Fibroblast of gingiva (primary cell): ENCODE results near the gene BEAN1.
"Not testable (repeated sequence)": the region's sequence is repeated elsewhere in the genome, so short reads cannot be mapped to it uniquely, and the experiment has no call there.

Source experiments
- DNase-seq: peaks from one replicate; pipeline ENCODE4 v3.0.0-alpha.2; 2011; ENCODE audit warnings: low read depth

The BEAN1 gene

DNA sequence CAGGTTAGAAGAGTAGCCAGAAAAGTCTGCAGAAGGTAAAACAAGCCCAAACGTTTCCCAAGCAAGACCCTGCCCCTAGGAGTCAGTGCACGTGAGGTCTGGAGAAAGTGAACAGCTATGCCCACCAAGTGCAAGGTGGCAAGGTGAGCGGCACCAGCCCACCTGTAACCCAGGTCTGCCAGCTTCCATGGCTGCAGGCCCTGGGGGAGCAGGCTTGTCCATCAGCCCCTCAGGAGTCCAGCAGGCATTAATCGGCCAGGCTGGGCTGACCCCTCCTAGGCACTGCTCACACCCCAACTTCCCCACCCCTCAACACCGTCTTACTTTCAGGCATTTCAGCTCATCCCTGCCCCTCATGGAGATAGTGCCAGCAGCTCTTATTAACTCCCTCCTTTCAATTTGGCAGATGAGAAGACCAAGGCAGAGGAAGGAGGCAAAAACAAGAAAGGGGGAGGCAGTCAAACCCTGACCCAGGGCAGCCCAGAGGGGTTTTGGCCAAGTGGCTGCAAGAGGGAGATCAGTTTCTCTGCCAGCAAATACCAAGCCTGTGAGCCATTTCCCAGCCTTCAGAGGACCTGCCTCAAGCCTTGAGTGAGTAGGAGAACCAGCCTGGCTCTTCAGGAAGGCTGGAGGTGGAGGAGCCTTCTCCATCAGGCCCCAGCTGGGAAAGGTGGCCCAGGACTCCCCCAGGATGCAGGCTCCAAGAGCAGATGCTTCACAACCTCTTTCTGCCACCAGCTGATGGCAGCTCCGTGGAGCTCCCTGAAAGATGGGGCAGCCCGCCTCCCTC, 14.7 kb downstream of the BEAN1 start:
- peak; percentile 14 for DNase-seq

DNA sequence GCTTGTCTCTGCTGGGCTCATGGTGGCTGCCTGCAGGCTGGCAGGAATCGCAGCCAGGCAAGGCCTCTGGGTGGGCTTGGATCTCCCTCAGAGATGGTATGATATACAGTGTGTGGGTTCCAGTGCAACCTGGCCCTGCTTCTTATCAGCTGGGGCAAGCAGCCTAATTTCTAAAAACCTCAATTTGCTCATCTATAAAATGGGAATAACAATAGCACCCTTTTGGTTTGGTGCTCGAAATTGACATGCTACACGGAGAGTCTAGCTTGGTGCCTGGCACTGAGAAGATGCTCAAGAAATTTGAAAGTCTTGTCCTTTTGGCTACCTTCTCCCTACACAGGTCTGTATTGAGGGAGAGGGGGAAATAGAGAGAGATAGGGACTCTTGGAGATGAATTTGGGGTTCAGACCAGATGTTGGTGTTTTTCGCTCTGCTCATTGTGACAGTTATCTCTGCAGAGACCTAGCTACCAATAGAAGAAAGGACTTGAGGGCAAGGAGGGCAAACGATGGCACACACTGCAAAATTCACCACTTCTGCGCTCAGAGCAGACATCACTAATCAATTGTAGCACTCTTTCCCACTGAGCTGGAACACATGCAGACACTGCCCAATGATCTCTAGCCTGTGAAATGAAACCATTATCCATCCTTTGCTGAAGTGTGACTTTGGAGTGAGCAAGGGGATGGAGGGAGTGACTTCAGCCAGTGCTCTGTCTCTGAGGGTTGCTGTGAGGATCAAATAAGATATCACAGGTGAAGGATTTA, 15.6 kb downstream of the BEAN1 start:
- no peak for DNase-seq

DNA sequence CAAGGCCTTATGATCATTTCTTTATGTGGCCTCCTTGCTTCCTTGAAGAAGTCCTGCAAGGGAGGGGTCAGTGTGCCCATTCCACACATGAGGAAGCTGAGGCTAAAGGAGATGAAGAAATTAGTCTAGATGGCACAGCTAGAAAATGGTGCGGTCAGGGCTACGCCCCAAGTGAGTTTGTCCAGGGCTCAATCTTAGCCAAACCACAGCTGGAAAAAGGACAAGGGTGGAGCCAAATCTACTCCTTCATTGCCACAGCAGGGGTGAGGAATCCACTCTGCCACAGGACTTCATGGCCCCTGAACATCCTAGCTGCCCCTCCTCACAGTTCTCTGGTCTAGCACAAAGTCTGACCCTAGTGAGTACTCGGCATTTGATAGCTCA, 16.2 kb downstream of the BEAN1 start:
- DNase-seq = peak; percentile 14

DNA sequence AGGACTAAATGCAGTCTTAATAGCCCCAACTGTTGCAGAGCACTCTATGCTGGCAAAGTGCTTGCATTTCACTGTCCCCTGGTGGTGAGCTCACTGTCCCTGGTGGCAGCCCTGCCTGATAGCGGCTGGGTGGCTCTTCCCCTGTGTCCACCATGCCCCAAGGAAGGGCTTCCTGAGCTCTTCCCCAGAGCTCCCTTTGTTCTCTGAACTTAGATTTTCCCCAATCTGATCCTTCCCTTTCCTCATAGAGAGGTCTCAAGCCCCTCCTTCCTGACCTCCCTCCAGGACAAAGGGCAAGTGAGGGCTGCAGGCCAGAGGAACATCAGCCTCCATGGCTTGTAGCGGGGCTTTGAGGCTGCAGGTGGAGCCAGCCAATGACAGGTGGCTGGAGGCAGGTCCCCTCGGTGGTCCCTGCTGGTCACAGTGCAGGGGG, 17.0 kb downstream of the BEAN1 start:
- no peak for DNase-seq

DNA sequence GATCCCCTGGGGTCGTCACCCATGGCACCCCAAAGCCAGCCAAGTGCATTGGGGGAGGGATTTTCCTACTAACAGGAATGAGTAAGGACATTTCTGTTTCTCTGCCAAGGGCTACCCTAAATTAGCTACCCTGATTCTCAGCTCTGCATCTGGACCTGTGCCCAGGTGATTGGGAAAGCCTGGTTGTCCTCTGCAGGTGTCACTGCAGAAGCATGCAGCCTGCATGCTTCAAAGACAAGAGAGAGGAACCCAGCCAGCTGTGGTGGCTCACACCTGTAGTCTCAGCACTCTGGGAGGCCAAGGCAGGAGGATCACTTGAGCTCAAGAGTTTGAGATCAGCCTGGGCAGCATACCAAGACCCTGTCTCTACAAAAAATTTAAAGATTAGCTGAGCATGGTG, 19.6 kb downstream of the BEAN1 start:
- no peak for DNase-seq

DNA sequence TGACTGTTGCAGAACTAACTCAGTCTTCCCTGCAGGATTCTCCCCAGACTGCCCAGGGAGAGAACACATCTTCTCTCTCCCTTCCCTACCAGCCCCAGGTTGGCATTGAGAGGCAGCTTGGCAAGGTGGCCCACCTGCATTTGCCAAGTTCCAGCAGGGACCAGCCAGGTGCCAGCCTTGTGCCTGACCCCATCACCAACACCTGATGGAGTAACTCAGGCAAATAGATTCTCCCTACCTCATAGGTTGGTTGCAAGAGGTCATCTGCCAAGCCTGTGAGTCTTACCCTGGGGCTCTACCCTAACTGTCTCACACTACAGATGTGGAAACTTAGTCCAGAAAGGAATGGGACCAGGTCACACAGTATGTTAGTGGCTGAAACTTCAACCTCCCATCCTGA, 20.4 kb downstream of the BEAN1 start:
- DNase-seq = no peak

DNA sequence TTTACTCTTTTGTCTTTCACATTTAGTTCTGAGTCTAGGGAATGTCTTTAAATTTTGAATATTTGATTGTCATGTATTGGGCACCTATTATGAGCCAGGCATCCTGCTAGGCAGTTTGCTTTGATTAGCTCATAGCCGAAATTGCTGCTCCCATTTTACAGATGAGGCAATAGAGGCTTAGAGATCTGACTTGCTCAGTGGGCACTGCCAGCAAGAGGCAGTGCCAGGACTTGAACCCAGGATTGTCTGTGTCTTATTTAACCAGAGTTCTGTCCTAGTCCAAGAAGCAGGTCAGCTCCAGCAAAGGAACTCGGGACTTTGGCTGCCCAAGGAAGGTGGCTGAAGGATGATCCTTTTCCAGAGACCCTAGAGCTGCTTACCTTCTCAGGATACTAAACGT, 24.5 kb downstream of the BEAN1 start:
- no peak for DNase-seq

DNA sequence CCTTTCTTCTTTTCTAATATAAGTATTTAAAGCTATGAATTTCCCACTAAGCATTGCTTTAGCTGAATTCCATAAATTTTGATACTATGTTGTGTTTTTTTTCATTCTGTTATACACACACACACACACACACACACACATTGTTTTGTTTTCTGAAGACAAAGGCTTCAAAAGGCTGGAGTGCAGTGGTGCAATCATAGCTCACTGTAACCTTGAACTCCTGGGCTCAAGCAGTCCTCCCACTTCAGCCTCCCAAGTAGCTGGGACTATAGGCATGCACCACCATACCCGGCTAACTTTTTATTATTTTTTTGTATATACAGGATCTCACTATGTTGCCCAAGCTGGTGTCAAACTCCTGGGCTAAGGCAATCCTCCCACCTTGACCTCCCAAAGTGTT, 26.1 kb downstream of the BEAN1 start:
- DNase-seq = not testable (repeated sequence)

DNA sequence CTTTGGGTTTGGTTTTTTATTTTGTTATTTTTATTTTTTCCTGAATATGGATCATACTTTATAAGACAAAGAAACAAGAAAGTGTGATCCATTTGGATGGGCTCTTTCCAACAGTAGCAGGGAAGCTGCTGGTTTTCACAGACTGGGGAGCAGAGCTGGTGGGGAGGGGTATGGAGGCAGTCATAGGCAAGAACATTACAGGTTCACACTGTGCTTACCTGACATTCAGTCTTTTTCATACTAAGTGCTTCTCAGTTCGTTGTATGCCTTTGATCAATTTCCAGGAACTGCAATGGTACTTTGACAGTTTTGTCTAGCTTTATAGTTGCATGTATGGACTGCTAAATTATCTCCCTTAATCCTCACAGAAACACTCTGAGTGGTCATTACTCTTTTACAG, 27.7 kb downstream of the BEAN1 start:
- DNase-seq = no peak

DNA sequence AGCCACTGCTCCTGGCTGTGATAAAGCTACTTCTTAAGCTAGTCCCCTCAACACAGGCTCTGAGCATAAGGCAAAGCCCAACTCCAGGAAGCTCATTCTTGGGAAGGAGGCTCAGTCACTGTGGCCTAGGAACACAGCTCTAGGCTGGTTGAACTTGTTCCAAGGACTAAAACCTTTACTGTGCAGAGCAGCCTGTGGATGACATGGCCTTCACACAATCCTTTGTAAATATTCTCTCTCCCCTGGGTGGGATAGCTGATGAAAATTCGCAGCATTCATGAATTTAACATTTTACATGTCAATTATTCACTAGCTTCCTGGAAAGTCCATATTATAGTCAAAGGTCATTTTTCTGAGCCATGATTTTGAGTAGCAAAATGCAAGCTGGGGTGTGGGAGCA, 28.9 kb downstream of the BEAN1 start:
- no peak for DNase-seq

DNA sequence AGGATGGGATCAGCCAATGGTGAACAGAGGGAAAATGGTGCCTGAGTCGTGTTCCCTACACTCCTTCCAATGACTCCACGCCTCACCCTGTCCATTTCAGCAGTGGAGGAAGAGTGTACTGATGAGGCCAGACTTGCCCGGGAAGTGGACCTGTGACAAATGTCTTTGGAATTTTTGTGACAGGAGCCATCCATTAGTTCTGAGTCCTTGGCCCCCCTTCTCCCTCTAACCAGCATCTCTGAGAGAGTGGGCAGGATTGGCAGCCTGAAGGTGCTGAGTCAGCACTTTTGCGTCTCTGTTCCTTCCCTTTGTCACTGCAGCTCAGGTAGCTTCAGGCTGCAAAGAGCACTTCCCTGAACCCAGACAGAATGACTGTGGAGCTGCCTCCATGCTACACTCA, 30.8 kb downstream of the BEAN1 start:
- DNase-seq = no peak

DNA sequence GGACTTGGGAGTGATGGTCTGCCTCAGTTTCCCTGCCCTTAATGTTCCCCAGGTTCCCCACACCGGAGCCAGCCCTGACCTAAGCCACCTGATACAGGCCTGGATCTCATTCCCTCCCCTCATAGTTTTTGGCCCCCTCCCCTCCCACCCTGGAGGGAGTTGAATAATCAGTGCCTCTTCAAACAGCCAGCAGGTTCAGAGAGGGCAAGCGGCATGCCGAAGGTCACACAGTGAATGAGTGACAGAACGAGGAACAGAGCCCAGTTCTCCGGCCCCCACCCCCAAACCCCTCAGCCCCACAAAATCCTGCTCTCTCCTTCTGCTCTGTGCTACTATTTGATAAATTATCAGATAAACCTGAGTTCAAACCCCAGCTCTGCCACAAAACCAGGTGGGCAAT, 31.2 kb downstream of the BEAN1 start:
- DNase-seq = no peak

DNA sequence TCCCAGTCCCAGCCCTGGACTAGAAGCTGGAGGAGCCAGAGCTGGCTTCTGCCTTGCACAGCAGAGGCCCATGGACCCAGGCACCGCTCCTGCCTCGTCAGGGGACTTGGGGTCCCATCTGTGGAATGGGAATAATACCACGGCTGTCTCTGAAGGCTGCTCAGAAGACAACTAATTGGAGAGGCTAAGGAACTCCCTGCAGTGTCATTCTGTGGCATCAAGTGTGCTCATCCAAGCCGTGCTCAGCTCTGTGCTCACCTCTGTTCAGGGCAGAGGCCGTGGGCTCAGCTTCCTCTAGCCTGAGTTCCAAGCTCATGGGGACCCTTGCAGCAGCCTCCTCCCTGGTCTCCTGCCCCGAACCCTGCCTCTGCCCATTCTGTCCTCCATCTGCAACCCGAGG, 31.8 kb downstream of the BEAN1 start:
- DNase-seq = no peak

DNA sequence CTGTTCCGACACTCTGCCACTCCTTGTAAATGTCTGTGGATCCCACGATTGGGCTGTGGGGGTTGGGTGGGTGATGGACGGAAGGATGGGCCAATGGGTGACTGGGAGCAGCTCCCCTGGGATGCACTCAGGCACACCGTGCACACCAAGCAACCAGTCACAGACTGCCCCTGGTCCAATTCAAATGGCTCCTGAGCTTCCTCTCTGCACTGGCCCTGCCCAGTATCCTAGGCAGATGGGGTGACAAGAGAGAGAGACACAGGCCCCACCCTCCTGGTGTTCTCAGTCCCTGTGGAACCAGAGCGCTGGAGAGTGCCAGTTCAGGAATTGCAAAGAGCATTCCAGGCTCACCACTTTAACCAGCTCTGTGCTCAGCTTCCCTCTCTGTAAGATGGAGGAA, 32.8 kb downstream of the BEAN1 start:
- no peak for DNase-seq

DNA sequence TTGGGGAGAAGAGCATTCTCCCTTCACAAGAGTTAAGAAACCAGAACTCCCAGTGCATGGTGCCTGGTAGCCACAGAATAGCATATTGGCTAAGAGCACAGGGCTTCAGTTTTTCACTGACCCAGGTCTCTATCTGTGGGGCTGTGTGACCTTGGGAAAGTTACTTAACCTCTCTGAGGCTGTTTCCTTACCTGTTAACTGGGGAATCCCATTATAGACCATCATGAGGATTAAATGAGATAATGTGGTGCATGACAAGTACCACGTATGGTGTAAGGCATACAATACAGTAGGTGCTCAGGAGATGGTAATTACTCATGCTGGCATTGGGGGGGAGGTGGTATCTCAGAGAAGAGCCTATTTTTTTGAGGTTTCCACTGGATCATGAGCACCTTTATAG, 33.6 kb downstream of the BEAN1 start:
- DNase-seq = no peak

DNA sequence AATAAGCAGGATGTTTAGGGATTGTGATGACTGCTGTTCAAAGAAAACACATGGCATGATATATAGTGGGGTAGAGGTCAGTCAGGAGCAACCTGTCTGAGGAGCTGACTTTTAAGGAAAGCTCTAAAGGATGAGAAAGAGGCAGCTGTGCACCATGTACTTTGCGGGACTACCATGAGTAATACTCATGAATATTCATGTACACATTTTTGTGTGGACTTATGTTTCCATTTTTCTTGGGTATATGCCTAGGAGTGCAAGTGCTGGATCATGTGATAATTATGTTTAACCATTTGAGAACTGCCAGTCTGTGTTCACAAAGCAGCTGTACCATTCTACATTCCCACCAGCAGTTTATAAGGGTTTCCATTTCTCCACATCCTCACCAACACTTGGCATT, 35.8 kb downstream of the BEAN1 start:
- DNase-seq = peak; percentile 50

DNA sequence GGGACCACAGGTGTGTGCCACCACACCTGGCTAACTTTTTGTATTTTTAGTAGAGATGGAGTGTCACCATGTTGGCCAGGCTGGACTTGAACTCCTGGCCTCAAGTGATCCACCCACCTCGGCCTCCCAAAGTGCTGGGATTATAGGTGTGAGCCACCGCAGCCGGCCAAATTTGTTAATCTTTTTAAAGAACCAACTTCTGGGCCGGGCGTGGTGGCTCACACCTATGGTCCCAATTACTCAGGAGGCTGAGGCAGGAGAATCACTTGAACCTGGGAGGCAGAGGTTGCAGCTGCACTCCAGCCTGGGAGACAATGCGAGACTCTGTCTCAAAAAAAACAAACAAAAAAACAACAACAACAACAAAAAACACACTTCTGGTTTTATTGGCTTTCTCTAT, 38.9 kb downstream of the BEAN1 start:
- not testable (repeated sequence) for DNase-seq

DNA sequence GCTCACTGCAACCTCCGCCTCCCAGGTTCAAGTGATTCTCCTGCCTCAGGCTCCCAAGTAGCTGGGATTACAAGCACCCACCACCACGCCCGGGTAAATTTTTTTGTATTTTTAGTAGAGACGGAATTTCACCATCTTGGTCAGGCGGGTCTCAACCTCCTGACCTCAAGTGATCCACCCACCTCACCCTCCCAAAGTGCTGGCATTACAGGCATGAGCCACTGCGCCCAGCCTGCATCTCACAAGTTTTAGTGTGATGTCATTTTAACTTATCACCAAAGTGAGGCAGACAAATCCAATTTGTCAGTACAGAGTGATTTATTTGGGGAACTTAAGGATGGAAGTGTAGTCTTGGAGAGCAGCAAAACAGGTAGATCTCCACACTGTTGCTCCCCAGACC, 39.5 kb downstream of the BEAN1 start:
- not testable (repeated sequence) for DNase-seq

DNA sequence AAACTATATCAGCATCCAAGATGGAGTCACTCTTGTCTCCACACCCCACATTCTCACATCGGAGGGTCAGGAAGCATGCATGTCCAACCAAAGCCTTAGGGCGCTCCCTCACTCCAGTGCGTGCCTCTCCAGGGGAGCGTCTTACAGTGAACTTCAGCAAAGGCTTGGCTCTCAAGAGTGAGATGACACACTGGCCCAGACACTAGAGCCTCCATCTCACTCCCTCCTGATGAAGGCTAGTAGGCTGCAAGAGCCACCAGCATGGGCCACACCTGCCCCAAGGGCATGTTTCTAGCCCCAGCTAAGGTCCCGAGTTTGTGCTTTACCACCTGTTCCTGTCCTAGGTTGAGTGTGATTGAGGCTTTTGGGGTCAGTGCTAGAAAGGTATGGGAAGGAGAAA, 40.5 kb downstream of the BEAN1 start:
- no peak for DNase-seq

DNA sequence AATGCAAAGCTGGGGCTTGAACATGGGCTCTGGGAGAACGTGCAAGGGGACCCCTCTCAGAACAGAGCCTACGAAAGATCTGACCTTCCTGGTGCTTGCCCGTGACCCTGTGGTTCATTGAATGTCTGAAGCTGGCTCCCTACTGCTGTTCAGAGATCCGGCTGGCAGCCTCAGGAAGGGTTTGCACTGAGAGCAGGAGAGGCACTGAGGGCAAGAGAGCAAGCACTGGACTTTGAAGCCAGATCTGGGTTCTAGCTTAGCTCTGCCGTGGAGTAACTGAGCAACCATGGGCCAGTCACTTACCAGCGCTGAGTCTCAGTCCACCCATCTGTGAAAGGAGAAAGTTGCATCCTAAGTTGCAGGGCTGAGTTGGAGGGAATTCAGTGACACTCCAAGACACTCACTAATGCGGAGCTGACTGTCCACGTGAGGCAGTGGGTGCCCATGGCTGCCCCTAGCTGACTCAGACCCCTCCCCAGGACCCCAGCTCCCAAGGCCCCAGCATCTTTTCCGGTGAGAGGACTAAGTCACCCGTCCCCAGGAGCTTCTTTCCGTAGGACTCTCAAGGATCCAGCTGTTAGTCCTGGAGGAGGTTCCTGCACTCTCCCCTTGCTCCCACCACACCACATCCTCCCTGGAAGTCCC, 41.3 kb downstream of the BEAN1 start:
- no peak for DNase-seq

DNA sequence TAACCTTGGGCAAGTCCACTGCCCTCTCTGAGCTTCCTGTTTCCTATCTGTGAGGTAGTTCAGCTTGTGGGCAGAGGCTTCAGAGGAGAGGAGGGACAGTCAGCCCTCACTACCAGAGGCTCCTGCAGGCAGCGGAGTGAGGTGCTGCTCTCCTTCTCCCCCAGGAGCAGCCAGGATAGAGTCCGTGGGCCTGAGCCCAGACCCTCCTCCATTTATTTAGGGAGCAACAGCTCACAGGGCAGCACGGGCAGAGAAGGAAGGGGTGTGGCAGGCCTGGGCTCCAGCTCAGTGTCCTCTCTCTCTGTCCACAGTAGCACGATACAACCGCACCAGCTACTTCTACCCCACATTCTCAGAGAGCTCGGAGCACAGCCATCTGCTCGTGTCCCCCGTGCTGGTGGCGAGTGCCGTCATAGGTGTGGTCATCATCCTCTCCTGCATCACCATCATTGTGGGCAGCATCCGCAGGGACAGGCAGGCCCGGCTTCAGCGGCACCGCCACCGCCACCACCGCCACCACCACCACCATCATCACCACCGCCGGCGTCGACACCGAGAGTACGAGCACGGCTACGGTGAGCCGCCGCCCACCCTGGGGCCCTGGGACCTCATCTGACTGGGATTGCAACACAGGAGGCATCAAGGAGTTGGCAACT, 42.3 kb downstream of the BEAN1 start:
- DNase-seq = no peak

DNA sequence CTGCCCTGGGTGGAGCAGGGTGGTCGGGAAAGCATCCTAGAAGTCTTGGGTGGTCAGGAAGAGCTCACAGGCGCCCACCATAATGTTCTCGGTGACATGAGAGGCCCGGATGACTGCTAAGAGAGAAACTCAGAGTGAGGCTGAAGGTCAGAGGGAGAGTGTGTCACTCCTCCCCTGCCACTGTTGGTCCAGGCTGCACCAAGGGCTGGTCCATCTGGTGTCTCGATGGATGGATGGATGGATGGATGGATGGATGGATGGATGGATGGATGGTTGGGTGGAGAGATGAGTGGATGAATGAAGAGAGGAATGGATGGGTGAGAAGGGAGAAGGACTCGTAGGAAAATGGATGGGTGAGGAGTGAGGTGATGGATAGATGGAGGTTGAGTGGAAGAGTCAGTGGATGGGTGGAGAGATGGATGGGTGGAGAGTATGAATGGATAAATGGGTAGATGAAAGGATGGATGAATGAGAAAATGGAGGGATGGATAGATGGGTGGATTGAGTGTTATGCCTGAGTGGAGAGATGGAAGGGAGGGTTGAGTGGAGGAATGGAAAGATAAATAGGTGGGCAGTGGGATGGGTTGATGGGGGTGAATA, 43.0 kb downstream of the BEAN1 start:
- no peak for DNase-seq
